HCT116 (cell line): ENCODE results near the gene AP3B1.

Experiments
- EZH2 ChIP-seq: fragments of 200-600 bp; sonication (generic); IDR thresholded peaks from 2 replicates; pipeline ENCODE4 v1.6.1; 2017; ENCODE audit warnings: antibody characterized with exemption, mixed run types
- POLR2A ChIP-seq: IDR thresholded peaks from 2 replicates; pipeline ENCODE4 v1.7.0; 2011; ENCODE audit warnings: borderline replicate concordance; ENCODE audit not compliant: insufficient read depth, insufficient read length; ENCODE audit errors: extremely low read depth
- REST ChIP-seq: IDR thresholded peaks from 2 replicates; pipeline ENCODE4 v1.6.1; 2012; ENCODE audit warnings: low read depth
- TCF7L2 ChIP-seq: IDR thresholded peaks from 2 replicates; pipeline ENCODE4 v1.7.0; 2011; ENCODE audit warnings: borderline replicate concordance, inconsistent platforms; ENCODE audit not compliant: insufficient read depth, insufficient read length; ENCODE audit errors: extremely low read depth
- YY1 ChIP-seq: IDR thresholded peaks from 2 replicates; pipeline ENCODE4 v1.6.1; 2011; ENCODE audit warnings: low read length, low read depth, moderate library complexity, mild to moderate bottlenecking; ENCODE audit not compliant: insufficient replicate concordance; ENCODE audit errors: extremely low read depth
- ZFX ChIP-seq: fragments of 450-650 bp; IDR thresholded peaks from 2 replicates; pipeline ENCODE4 v1.6.1; 2017
- ZNF274 ChIP-seq: fragments of 200-500 bp; sonication (Bioruptor generic); IDR thresholded peaks from 2 replicates; pipeline ENCODE4 v1.6.1; 2014; ENCODE audit warnings: mild to moderate bottlenecking, low read depth, low read length, inconsistent platforms

DNA sequence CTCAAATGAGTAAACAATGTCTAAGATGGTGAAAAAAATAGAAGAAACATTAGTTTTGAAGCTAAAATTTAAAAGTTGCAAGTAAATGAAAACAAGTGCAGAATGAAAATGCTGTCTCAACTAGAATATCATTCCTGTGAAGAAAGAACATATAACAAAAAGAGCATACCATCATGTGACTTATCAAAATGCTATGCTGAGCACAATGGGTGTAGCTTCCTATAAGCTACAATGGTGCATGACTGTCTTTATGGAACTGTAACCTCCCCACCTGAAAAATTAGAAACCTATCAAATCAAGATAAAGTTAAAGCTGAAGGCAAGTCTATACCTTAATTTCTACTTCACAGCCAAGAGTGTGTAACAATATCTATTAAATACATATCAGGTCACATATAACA, 192.0 kb downstream of the AP3B1 start:
- TF ChIP-seq POLR2A (no peak), YY1 (no peak), ZFX (no peak), EZH2 (no peak), ZNF274 (no peak), REST (no peak), TCF7L2 (no peak)
